CD4-positive, alpha-beta T cell treated with Interleukin-10 for 1 hour (primary cell): ENCODE data around the gene VOPP1.

ENCODE experiments used
- DNase-seq: peaks from one replicate; pipeline ENCODE4 v3.0.0-alpha.2; 2020

VOPP1 gene

GRCh38 chr7:55463686-55464262 is 108.5 kb downstream of the VOPP1 start:
- DNase-seq = no peak

- DNase-seq = no peak
These were observed 114.0 kb downstream of the VOPP1 start for GRCh38 chr7:55458351-55458750.

GRCh38 chr7:55457801-55458200 is 114.5 kb downstream of the VOPP1 start:
- DNase-seq = no peak

- DNase-seq = no peak
These were observed 119.3 kb downstream of the VOPP1 start for GRCh38 chr7:55452971-55453370.

- DNase-seq = no peak
These were observed 122.2 kb downstream of the VOPP1 start for GRCh38 chr7:55449992-55450535.

GRCh38 chr7:55449205-55449991 is 122.9 kb downstream of the VOPP1 start:
- no peak for DNase-seq

GRCh38 chr7:55448526-55448925 is 123.8 kb downstream of the VOPP1 start:
- no peak for DNase-seq

GRCh38 chr7:55444786-55445185 is 127.5 kb downstream of the VOPP1 start:
- no peak for DNase-seq

- DNase-seq = no peak
These were observed 130.4 kb downstream of the VOPP1 start for GRCh38 chr7:55441774-55442522.

- DNase-seq = no peak
These were observed 131.3 kb downstream of the VOPP1 start for GRCh38 chr7:55441002-55441401.

GRCh38 chr7:55440040-55440690 is 132.1 kb downstream of the VOPP1 start:
- no peak for DNase-seq

- DNase-seq = no peak
These were observed 132.7 kb downstream of the VOPP1 start for GRCh38 chr7:55439627-55440026.

- no peak for DNase-seq
These were observed 133.4 kb downstream of the VOPP1 start for GRCh38 chr7:55438757-55439525.

GRCh38 chr7:55438085-55438756 is 134.1 kb downstream of the VOPP1 start:
- no peak for DNase-seq

GRCh38 chr7:55437375-55437774 is 134.9 kb downstream of the VOPP1 start:
- no peak for DNase-seq

GRCh38 chr7:55436457-55436856 is 135.8 kb downstream of the VOPP1 start:
- DNase-seq = no peak

- DNase-seq = no peak
These were observed 136.8 kb downstream of the VOPP1 start for GRCh38 chr7:55435466-55435865.

GRCh38 chr7:55432939-55433784 is 139.1 kb downstream of the VOPP1 start:
- peak; percentile 49 for DNase-seq

GRCh38 chr7:55432506-55432905 is 139.8 kb downstream of the VOPP1 start:
- DNase-seq = no peak

- no peak for DNase-seq
These were observed 140.4 kb downstream of the VOPP1 start for GRCh38 chr7:55431898-55432297.
